Gastrocnemius medialis (tissue), 4 donors: ENCODE data around the gene UBE2QL1. TPM values are rescaled to one million over a fixed set of nuclear protein-coding genes. Genes with fewer than 3 reads are reported as not detected.

ENCODE experiments used
- ATAC-seq, 2 donors: fragments of 150-250 bp; one replicate each; pipeline ENCODE4 v1.9.1; 2016
- DNase-seq, 2 donors: peaks; one replicate each; pipeline ENCODE4 v3.0.0-alpha.2; 2019
- H3K27ac ChIP-seq, 4 donors: fragments of 200-600 bp; sonication (generic); 1 replicate in 1 of 4; 2 replicates in 3 of 4; pipeline ENCODE4 v1.5.1; 2016 to 2018; ENCODE audit warnings: mild to moderate bottlenecking in 2 of 4, moderate library complexity in 1 of 4
- H3K27me3 ChIP-seq, 3 donors: fragments of 200-600 bp; sonication (generic) in 2 of 3; 1 replicate in 1 of 3; 2 replicates in 2 of 3; pipeline versions ENCODE4 v1.5.1 to v1.6.0; 2016 to 2019; ENCODE audit warnings: mild to moderate bottlenecking in 1 of 3, moderate library complexity in 1 of 3
- H3K36me3 ChIP-seq, 2 donors: fragments of 200-600 bp; sonication (generic) in 1 of 2; one replicate each; pipeline ENCODE4 v1.5.1; 2017 to 2018
- H3K4me1 ChIP-seq, 2 donors: fragments of 200-600 bp; sonication (generic) in 1 of 2; one replicate each; pipeline ENCODE4 v1.5.1; 2016 to 2017; ENCODE audit warnings: mild to moderate bottlenecking in 2 of 2
- H3K4me3 ChIP-seq, 4 donors: fragments of 200-600 bp; sonication (generic) in 3 of 4; 1 replicate in 1 of 4; 2 replicates in 3 of 4; pipeline ENCODE4 v1.5.1; 2016 to 2019; ENCODE audit warnings: mild to moderate bottlenecking in 2 of 4
- H3K9me3 ChIP-seq, 3 donors: fragments of 200-600 bp; sonication (generic) in 2 of 3; 1 replicate in 1 of 3; 2 replicates in 2 of 3; pipeline ENCODE4 v1.5.1; 2016 to 2019
- CTCF ChIP-seq, 5 experiments: fragments of 450-650 bp in 3 of 5; fragments of 200-600 bp in 2 of 5; sonication (generic) in 2 of 5; IDR thresholded peaks in 4 of 5; conservative IDR thresholded peaks in 1 of 5; 1 replicate in 4 of 5; 2 replicates in 1 of 5; pipeline ENCODE4 v1.5.1; 2016 to 2019; ENCODE audit warnings: antibody characterized with exemption in 5 of 5, mild to moderate bottlenecking in 3 of 5, moderate library complexity in 3 of 5
- POLR2A ChIP-seq, 2 donors: fragments of 450-650 bp; IDR thresholded peaks; one replicate each; pipeline ENCODE4 v1.6.1; 2017; ENCODE audit warnings: antibody characterized with exemption in 2 of 2, mild to moderate bottlenecking in 2 of 2, moderate library complexity in 2 of 2
- in situ Hi-C, 4 donors: fragments of 200-750 bp; cut with MboI; loops; one replicate each; pipeline versions ENCODE4 v1.15.0 to v1.8.0; 2017; ENCODE audit warnings: low sequenced_read_pairs in 4 of 4
- intact Hi-C: fragments of 100-400 bp; cut with DNase I; formaldehyde crosslinking; loops from one replicate; pipeline ENCODE4 v1.15.1; 2023; ENCODE audit warnings: low total_unique reads
- total RNA-seq, 4 donors: library from RNA; depleted of rRNA; stranded (reverse); fragments of >200 nt; gene quantifications; one replicate each; pipeline versions ENCODE4 v1.1.0 to v1.2.3, GENCODE V29; 2016

Gene UBE2QL1
- total RNA-seq, 4 donors from 2014 or later = 48.8 to 150 (median 67.0) TPM

- in situ Hi-C loops (loop anchor here in 2 of 4 donors (10.0 kb wide), 2 partner anchors 95 to 105 kb away; no protein-coding TSS in a partner anchor), intact Hi-C loops (loop anchor here (1.0 to 10.0 kb wide), 7 partner anchors 72 to 1313 kb away; partner anchors contain the start of gene MED10)
- DNase-seq = no peak
- Histone ChIP-seq H3K27me3 (no peaks in the 10 kb centered on the region), H3K4me3 (peak overlapping the region; percentile 58 to 78 (median 71)), H3K9me3 (no peaks in the 10 kb centered on the region), H3K4me1 (peaks cover 16 to 22% of the 10 kb centered on the region in 2 donors), H3K36me3 (no peaks in the 10 kb centered on the region), H3K27ac (peak overlapping the region; percentile 91 to 97 (median 96))
- TF ChIP-seq CTCF (IDR thresholded peaks at IDR 0.05 in 4 of 5, conservative IDR thresholded peaks at IDR 0.05 in 1 of 5) (no peak), POLR2A (IDR thresholded peaks at IDR 0.05) (no peak)
- no peak for ATAC-seq
Measured at GRCh38 chr5:6449465-6450158, 953 bp downstream of the UBE2QL1 start.

- no peak for ATAC-seq
- H3K4me3 ChIP-seq = peak overlapping the region; percentile 58 to 78 (median 71)
- in situ Hi-C loops (loop anchor here in 2 of 4 donors (10.0 kb wide), 2 partner anchors 94 to 104 kb away; no protein-coding TSS in a partner anchor), intact Hi-C loops (loop anchor here (5.0 kb wide), 3 partner anchors 962 to 1312 kb away; no protein-coding TSS in a partner anchor)
- DNase-seq = no peak
- H3K9me3 ChIP-seq = no peaks in the 10 kb centered on the region
- TF ChIP-seq CTCF (IDR thresholded peaks at IDR 0.05 in 4 of 5, conservative IDR thresholded peaks at IDR 0.05 in 1 of 5) (no peak), POLR2A (IDR thresholded peaks at IDR 0.05) (peak in 1 of 2 donors; percentile 9)
- H3K36me3 ChIP-seq = no peaks in the 10 kb centered on the region
- no peaks in the 10 kb centered on the region for H3K27me3 ChIP-seq
- peaks cover 21 to 29% of the 10 kb centered on the region in 2 donors for H3K4me1 ChIP-seq
- peak overlapping the region; percentile 91 to 97 (median 96) for H3K27ac ChIP-seq
Measured at GRCh38 chr5:6450319-6450833, 1.7 kb downstream of the UBE2QL1 start.

GRCh38 chr5:6452622-6453504 is 4.2 kb downstream of the UBE2QL1 start:
- in situ Hi-C loops (loop anchor here in 2 of 4 donors (10.0 kb wide), 2 partner anchors 92 to 102 kb away; no protein-coding TSS in a partner anchor), intact Hi-C loops (loop anchor here (5.0 kb wide), 3 partner anchors 959 to 1309 kb away; no protein-coding TSS in a partner anchor)
- TF ChIP-seq POLR2A (IDR thresholded peaks at IDR 0.05) (peak; percentile 52 to 64), CTCF (IDR thresholded peaks at IDR 0.05 in 4 of 5, conservative IDR thresholded peaks at IDR 0.05 in 1 of 5) (no peak)
- no peaks in the 10 kb centered on the region for H3K27me3 ChIP-seq
- H3K36me3 ChIP-seq = no peaks in the 10 kb centered on the region
- peak overlapping the region; percentile 91 to 97 (median 96) for H3K27ac ChIP-seq
- DNase-seq (peak; percentile 79 to 83), ATAC-seq (peak; percentile 43 to 67)
- H3K4me3 ChIP-seq = peak overlapping the region in 3 of 4 donors; percentile 20 to 74 (median 68)
- H3K9me3 ChIP-seq = no peaks in the 10 kb centered on the region
- H3K4me1 ChIP-seq = peaks cover 45 to 48% of the 10 kb centered on the region in 2 donors

GRCh38 chr5:6453937-6454560 is 5.4 kb downstream of the UBE2QL1 start:
- Histone ChIP-seq H3K9me3 (no peaks in the 10 kb centered on the region), H3K27ac (peak overlapping the region; percentile 91 to 97 (median 96)), H3K36me3 (no peaks in the 10 kb centered on the region), H3K4me3 (peak overlapping the region; percentile 2 to 23 (median 14)), H3K4me1 (peaks cover 52 to 54% of the 10 kb centered on the region in 2 donors), H3K27me3 (no peaks in the 10 kb centered on the region)
- TF ChIP-seq CTCF (IDR thresholded peaks at IDR 0.05 in 4 of 5, conservative IDR thresholded peaks at IDR 0.05 in 1 of 5) = no peak
- TF ChIP-seq POLR2A (IDR thresholded peaks at IDR 0.05) = no peak
- in situ Hi-C loops (loop anchor here in 2 of 4 donors (10.0 kb wide), 2 partner anchors 91 to 101 kb away; no protein-coding TSS in a partner anchor), intact Hi-C loops (loop anchor here (1.0 to 5.0 kb wide), 8 partner anchors 31 to 1308 kb away; partner anchors contain the start of gene TENT4A)
- ATAC-seq (peak; percentile 31 to 45), DNase-seq (peak; percentile 35 to 68)
